ENCODE results near the gene ACOXL.
"Not testable (repeated sequence)": the region's sequence is repeated elsewhere in the genome, so short reads cannot be mapped to it uniquely, and the experiment has no call there.

Gene ACOXL

GRCh38 chr2:111061191-111061590, 328.8 kb downstream of the ACOXL start:
- no peak for DNase-seq (ENCODE audit: low spot score)

- DNase-seq (ENCODE audit: low spot score), result no peak
Observed at GRCh38 chr2:111062417-111062816, 330.0 kb downstream of the ACOXL start.

- DNase-seq (ENCODE audit: low spot score), result no peak
Observed at GRCh38 chr2:111066062-111066593, 333.8 kb downstream of the ACOXL start.

- DNase-seq (ENCODE audit: low spot score), result no peak
Observed at GRCh38 chr2:111068435-111069058, 336.2 kb downstream of the ACOXL start.

- DNase-seq (ENCODE audit: low spot score), result no peak
Observed at GRCh38 chr2:111069722-111070121, 337.3 kb downstream of the ACOXL start.

- DNase-seq (ENCODE audit: low spot score), result peak; percentile 38
Observed at GRCh38 chr2:111071600-111072171, 339.3 kb downstream of the ACOXL start.

- peak; percentile 35 for DNase-seq (ENCODE audit: low spot score)
Observed at GRCh38 chr2:111072220-111072871, 340.0 kb downstream of the ACOXL start.

- not testable (repeated sequence) for DNase-seq (ENCODE audit: low spot score)
Observed at GRCh38 chr2:111082659-111083058, 350.3 kb downstream of the ACOXL start.

- no peak for DNase-seq (ENCODE audit: low spot score)
Observed at GRCh38 chr2:111091811-111092211, 359.4 kb downstream of the ACOXL start.

- DNase-seq (ENCODE audit: low spot score), result no peak
Observed at GRCh38 chr2:111094691-111095090, 362.3 kb downstream of the ACOXL start.

- DNase-seq (ENCODE audit: low spot score), result no peak
Observed at GRCh38 chr2:111095434-111095833, 363.1 kb downstream of the ACOXL start.

- no peak for DNase-seq (ENCODE audit: low spot score)
Observed at GRCh38 chr2:111099402-111099801, 367.0 kb downstream of the ACOXL start.

GRCh38 chr2:111100087-111100764, 367.9 kb downstream of the ACOXL start:
- DNase-seq (ENCODE audit: low spot score), result no peak

GRCh38 chr2:111100765-111101162, 368.4 kb downstream of the ACOXL start:
- no peak for DNase-seq (ENCODE audit: low spot score)

GRCh38 chr2:111101592-111101991, 369.2 kb downstream of the ACOXL start:
- DNase-seq (ENCODE audit: low spot score), result no peak

- DNase-seq (ENCODE audit: low spot score), result no peak
Observed at GRCh38 chr2:111102216-111102615, 369.8 kb downstream of the ACOXL start.

GRCh38 chr2:111105926-111106325, 373.6 kb downstream of the ACOXL start:
- DNase-seq (ENCODE audit: low spot score), result no peak

GRCh38 chr2:111106706-111107105, 374.3 kb downstream of the ACOXL start:
- no peak for DNase-seq (ENCODE audit: low spot score)

- no peak for DNase-seq (ENCODE audit: low spot score)
Observed at GRCh38 chr2:111108745-111109271, 376.4 kb downstream of the ACOXL start.

GRCh38 chr2:111111101-111111755, 378.9 kb downstream of the ACOXL start:
- DNase-seq (ENCODE audit: low spot score), result no peak

- no peak for DNase-seq (ENCODE audit: low spot score)
Observed at GRCh38 chr2:111113838-111114237, 381.5 kb downstream of the ACOXL start.

Measured in GM03348 (cell line).